ENCODE measurements around the gene CROCC2.

CROCC2 gene

GRCh38 chr2:240899468-240899865 is 6.7 kb upstream of the CROCC2 start:
- TF ChIP-seq NFRKB (IDR thresholded peaks at IDR 0.05) = no peak
- TF ChIP-seq FOXA1 (IDR thresholded peaks at IDR 0.05) = no peak
- TF ChIP-seq FOXM1 (IDR thresholded peaks at IDR 0.05; ENCODE audit: borderline replicate concordance) = no peak
- no peak for TF ChIP-seq BHLHE40 (IDR thresholded peaks at IDR 0.05; ENCODE audit: borderline replicate concordance)
- TF ChIP-seq PKNOX1 (IDR thresholded peaks at IDR 0.05) = no peak
- no peak for TF ChIP-seq TARDBP (IDR thresholded peaks at IDR 0.05)
- no peak for TF ChIP-seq SP1 (IDR thresholded peaks at IDR 0.05)
- no peak for TF ChIP-seq L3MBTL2 (conservative IDR thresholded peaks at IDR 0.05)
- TF ChIP-seq ZNF384 (IDR thresholded peaks at IDR 0.05) = no peak
- no peak for TF ChIP-seq FOXK2 (IDR thresholded peaks at IDR 0.05)
- no peak for TF ChIP-seq LEF1 (IDR thresholded peaks at IDR 0.05; ENCODE audit: borderline replicate concordance)
- no peak for TF ChIP-seq ARNT (IDR thresholded peaks at IDR 0.05)
- no peak for TF ChIP-seq SUZ12 (IDR thresholded peaks at IDR 0.05)
- TF ChIP-seq CTBP1 (IDR thresholded peaks at IDR 0.05; ENCODE audit: borderline replicate concordance) = no peak
- no peak for TF ChIP-seq ELF4 (IDR thresholded peaks at IDR 0.05)
- no peak for TF ChIP-seq HDGF (IDR thresholded peaks at IDR 0.05; ENCODE audit: borderline replicate concordance)
- no peak for DNase-seq (ENCODE audit: extremely low spot score)
- ChIA-PET CTCF (no interaction called here), POLR2A (no interaction called here)

GRCh38 chr2:240900141-240900860 is 5.8 kb upstream of the CROCC2 start:
- DNase-seq (ENCODE audit: extremely low spot score) = no peak
- ChIA-PET CTCF (no interaction called here), POLR2A (no interaction called here)
- TF ChIP-seq CTBP1 (IDR thresholded peaks at IDR 0.05; ENCODE audit: borderline replicate concordance) = no peak
- no peak for TF ChIP-seq SP1 (IDR thresholded peaks at IDR 0.05)
- TF ChIP-seq BHLHE40 (IDR thresholded peaks at IDR 0.05; ENCODE audit: borderline replicate concordance) = no peak
- TF ChIP-seq NFRKB (IDR thresholded peaks at IDR 0.05) = no peak
- TF ChIP-seq FOXM1 (IDR thresholded peaks at IDR 0.05; ENCODE audit: borderline replicate concordance) = no peak

- TF ChIP-seq ARNT (IDR thresholded peaks at IDR 0.05) (no peak), ELF4 (IDR thresholded peaks at IDR 0.05) (no peak), SP1 (IDR thresholded peaks at IDR 0.05) (no peak), FOXA1 (IDR thresholded peaks at IDR 0.05) (no peak), FOXK2 (IDR thresholded peaks at IDR 0.05) (no peak), LEF1 (IDR thresholded peaks at IDR 0.05; ENCODE audit: borderline replicate concordance) (no peak), CTBP1 (IDR thresholded peaks at IDR 0.05; ENCODE audit: borderline replicate concordance) (no peak), BHLHE40 (IDR thresholded peaks at IDR 0.05; ENCODE audit: borderline replicate concordance) (no peak)
- POLR2A ChIA-PET = no interaction called here
- CTCF ChIA-PET = no interaction called here
- DNase-seq (ENCODE audit: extremely low spot score) = no peak
Measured at GRCh38 chr2:240901986-240902614, 4.0 kb upstream of the CROCC2 start.

GRCh38 chr2:240902615-240903041 is 3.5 kb upstream of the CROCC2 start:
- ChIA-PET CTCF (no interaction called here), POLR2A (no interaction called here)
- no peak for TF ChIP-seq PKNOX1 (IDR thresholded peaks at IDR 0.05)
- no peak for TF ChIP-seq ARNT (IDR thresholded peaks at IDR 0.05)
- TF ChIP-seq ZNF384 (IDR thresholded peaks at IDR 0.05) = no peak
- no peak for TF ChIP-seq SUZ12 (IDR thresholded peaks at IDR 0.05)
- no peak for TF ChIP-seq FOXM1 (IDR thresholded peaks at IDR 0.05; ENCODE audit: borderline replicate concordance)
- TF ChIP-seq FOXK2 (IDR thresholded peaks at IDR 0.05) = no peak
- no peak for TF ChIP-seq FOXA1 (IDR thresholded peaks at IDR 0.05)
- no peak for TF ChIP-seq L3MBTL2 (conservative IDR thresholded peaks at IDR 0.05)
- DNase-seq (ENCODE audit: extremely low spot score) = no peak

- POLR2A ChIA-PET = no interaction called here
- CTCF ChIA-PET = no interaction called here
- TF ChIP-seq FOXM1 (IDR thresholded peaks at IDR 0.05; ENCODE audit: borderline replicate concordance) = no peak
- TF ChIP-seq PKNOX1 (IDR thresholded peaks at IDR 0.05) = no peak
- TF ChIP-seq LEF1 (IDR thresholded peaks at IDR 0.05; ENCODE audit: borderline replicate concordance) = no peak
- no peak for TF ChIP-seq HDGF (IDR thresholded peaks at IDR 0.05; ENCODE audit: borderline replicate concordance)
- TF ChIP-seq ZNF384 (IDR thresholded peaks at IDR 0.05) = no peak
- no peak for DNase-seq (ENCODE audit: extremely low spot score)
Measured at GRCh38 chr2:240903191-240904060, 2.7 kb upstream of the CROCC2 start.
